ENCODE measurements around the gene GPR148. TPM values are rescaled to one million over a fixed set of nuclear protein-coding genes. Genes with fewer than 3 reads are reported as not detected.

GPR148 gene
- total and polyA plus RNA-seq, 2 of the 8 experiments (the other 6 are each of a cell fraction or from before 2014, with no cell fraction given), result 0.05 TPM; not detected in 1

DNA sequence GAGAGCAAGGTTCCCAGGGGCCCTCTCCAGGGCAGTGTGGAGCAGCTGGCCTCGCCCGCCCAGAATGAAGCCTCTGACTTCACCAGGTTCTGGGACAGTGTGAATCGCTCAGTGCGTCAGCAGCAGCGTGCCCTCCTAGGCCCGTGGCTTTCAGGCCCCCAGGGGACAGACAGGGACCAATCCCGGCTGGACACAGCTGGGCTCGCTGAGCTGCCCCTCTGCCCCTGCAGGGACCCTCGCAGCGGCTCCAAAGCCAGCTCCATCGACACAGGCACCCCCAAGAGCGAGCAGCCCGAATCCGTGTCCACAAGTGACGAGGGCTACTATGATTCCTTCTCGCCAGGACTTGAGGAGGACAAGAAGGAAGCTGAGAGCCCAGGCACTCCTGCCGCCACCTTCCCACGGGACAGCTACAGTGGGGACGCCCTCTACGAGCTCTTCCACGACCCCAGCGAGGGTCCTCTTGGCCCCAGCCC lies 34.1 kb downstream of the GPR148 start:
- Histone ChIP-seq H3K27ac (ENCODE audit: low read depth, low read length) (no peak overlapping the region), H4K8ac (ENCODE audit: extremely low read depth, insufficient read depth, low read length) (no peak overlapping the region), H2BK120ac (replicated peaks; ENCODE audit: low read depth, low read length) (no peak overlapping the region), H2BK5ac (ENCODE audit: low read depth, low read length) (no peak overlapping the region), H3K4me1 (replicated peaks in 1 of 4; ENCODE audit: control insufficient read depth in 3 of 4, insufficient read depth in 4 of 4, low read length in 3 of 4) (no peaks in the 10 kb centered on the region), H2BK12ac (ENCODE audit: low read depth, low read length) (no peak overlapping the region), H3K36me3 (ENCODE audit: control insufficient read depth in 2 of 4, insufficient read depth in 4 of 4, low read length in 3 of 4) (no peaks in the 10 kb centered on the region), H3K79me1 (ENCODE audit: low read depth, low read length) (no peaks in the 10 kb centered on the region), H3K18ac (ENCODE audit: extremely low read depth, low read length) (no peak overlapping the region), H3K79me2 (ENCODE audit: control insufficient read depth in 1 of 2, insufficient read depth in 2 of 2, low read length in 2 of 2) (no peaks in the 10 kb centered on the region), H3K9ac (replicated peaks in 1 of 4; ENCODE audit: extremely low read depth in 1 of 4, low read depth in 3 of 4, low read length in 3 of 4) (no peak overlapping the region), H3K27me3 (replicated peaks in 1 of 4; ENCODE audit: control insufficient read depth in 3 of 4, extremely low read depth in 1 of 4, insufficient read depth in 3 of 4, low read length in 3 of 4) (no peaks in the 10 kb centered on the region), H3K23ac (ENCODE audit: insufficient read length) (no peak overlapping the region), H3K4me3 (ENCODE audit: extremely low read depth in 1 of 4, insufficient read depth in 2 of 4, low read depth in 3 of 4, low read length in 4 of 4) (no peak overlapping the region), H4K5ac (ENCODE audit: insufficient read length, low read depth, low read length) (no peak overlapping the region), H2AK5ac (ENCODE audit: low read depth, low read length) (no peak overlapping the region), H3K56ac (replicated peaks; ENCODE audit: insufficient read length, low read depth, low read length) (no peak overlapping the region), H3K9me3 (ENCODE audit: insufficient read depth in 2 of 2, low read depth in 1 of 2, low read length in 1 of 2) (no peaks in the 10 kb centered on the region), H3K4ac (replicated peaks; ENCODE audit: insufficient read length, low read depth, low read length) (no peak overlapping the region), H3K4me2 (ENCODE audit: insufficient read depth in 1 of 2, low read depth in 2 of 2, low read length in 2 of 2) (no peak overlapping the region), H2AFZ (ENCODE audit: low read length) (no peak overlapping the region), H3K23me2 (ENCODE audit: low read depth, low read length) (no peaks in the 10 kb centered on the region), H4K20me1 (replicated peaks in 1 of 2; ENCODE audit: control insufficient read depth in 1 of 2, insufficient read depth in 2 of 2, low read length in 2 of 2) (no peaks in the 10 kb centered on the region), H2BK20ac (ENCODE audit: low read length) (no peak overlapping the region), H4K91ac (replicated peaks; ENCODE audit: insufficient read length, low read length) (no peak overlapping the region), H2BK15ac (ENCODE audit: low read length) (no peak overlapping the region), H3K14ac (ENCODE audit: insufficient read length) (no peak overlapping the region)
- FAIRE-seq, result no peak
- ChIA-PET POLR2A (ENCODE audit: partially characterized antibody) (no interaction called here), CTCF (ENCODE audit: partially characterized antibody) (interaction anchor here (1.1 to 1.9 kb wide), 5 partner anchors 12 to 89 kb away, joined by 3 to 6 read pairs (median 4); no protein-coding TSS in a partner anchor)
- WGBS, 2 experiments (ENCODE audit: extremely low coverage in 1 of 2, insufficient coverage in 1 of 2, insufficient read length in 1 of 2, insufficient replicate concordance in 2 of 2, low coverage in 1 of 2, low lambda C conversion rate in 2 of 2, missing lambda C conversion rate in 1 of 2), result 90% methylated on average over 20 of the region's 22 CpGs; no CpG with 5 or more reads in 1 of the 2 experiments
- DNase-seq (ENCODE audit: low read depth in 1 of 2, low spot score in 2 of 2), result no peak
- TF ChIP-seq RXRA (IDR thresholded peaks at IDR 0.05; ENCODE audit: insufficient read depth, low read depth, low read length), result no peak
- no peak for TF ChIP-seq MAFK (IDR thresholded peaks at IDR 0.05; ENCODE audit: low read depth, low read length)
- TF ChIP-seq CBX5 (IDR thresholded peaks at IDR 0.05; ENCODE audit: low read depth, low read length), result no peak
- TF ChIP-seq TEAD4 (IDR thresholded peaks at IDR 0.05; ENCODE audit: low read depth, low read length), result no peak
- TF ChIP-seq NANOG (IDR thresholded peaks at IDR 0.05; ENCODE audit: insufficient read depth, low read depth, low read length, poor library complexity, severe bottlenecking), result no peak
- TF ChIP-seq KDM1A (IDR thresholded peaks at IDR 0.05; ENCODE audit: borderline replicate concordance, low read length), result no peak
- TF ChIP-seq EP300 (IDR thresholded peaks at IDR 0.05; ENCODE audit: borderline replicate concordance in 1 of 2, low read depth in 2 of 2, low read length in 2 of 2), result no peak
- no peak for TF ChIP-seq SRF (IDR thresholded peaks at IDR 0.05; ENCODE audit: low read depth, low read length)
- TF ChIP-seq CBX8 (IDR thresholded peaks at IDR 0.05; ENCODE audit: borderline replicate concordance, low read depth, low read length), result no peak
- TF ChIP-seq HDAC2 (IDR thresholded peaks at IDR 0.05; ENCODE audit: borderline replicate concordance in 1 of 2, low read depth in 2 of 2, low read length in 2 of 2), result no peak
- TF ChIP-seq SP1 (IDR thresholded peaks at IDR 0.05; ENCODE audit: low read depth, low read length), result no peak
- TF ChIP-seq RNF2 (IDR thresholded peaks at IDR 0.05; ENCODE audit: borderline replicate concordance, low read depth, low read length, missing control alignments, poor library complexity, severe bottlenecking), result no peak
- TF ChIP-seq EGR1 (IDR thresholded peaks at IDR 0.05; ENCODE audit: borderline replicate concordance, low read depth, low read length), result no peak

Data from H1 (cell line).